ENCODE data around the gene ADAMTS14. TPM values are rescaled to one million over a fixed set of nuclear protein-coding genes. Genes with fewer than 3 reads are reported as not detected.

Gene ADAMTS14
- total RNA-seq, 1 experiment from 2014 or later, result not detected

DNA sequence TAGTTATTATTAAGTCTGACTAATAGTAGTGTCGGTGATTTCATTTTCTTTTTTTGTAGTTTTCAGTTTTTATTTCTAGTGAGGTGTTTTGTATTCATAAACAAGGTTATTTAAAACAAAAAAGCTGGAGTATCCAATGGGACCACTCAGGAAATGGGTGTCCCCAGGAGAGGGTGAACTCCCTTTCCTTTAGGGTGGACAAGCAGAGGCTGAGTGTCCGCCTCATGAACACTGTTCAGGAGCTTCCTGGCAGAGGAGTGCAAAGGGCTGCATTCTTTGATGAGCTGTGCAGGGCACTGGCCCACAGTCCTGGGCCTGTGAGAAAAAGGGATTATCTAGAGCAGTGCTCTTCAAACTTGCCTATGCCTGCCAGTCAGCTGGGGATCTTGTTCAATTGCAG lies 56.0 kb downstream of the ADAMTS14 start:
- DNase-seq (ENCODE audit: low spot score), result no peak

GRCh38 chr10:70729763-70730357 lies 57.6 kb downstream of the ADAMTS14 start:
- DNase-seq (ENCODE audit: low spot score), result no peak

GRCh38 chr10:70730955-70731354 lies 58.6 kb downstream of the ADAMTS14 start:
- DNase-seq (ENCODE audit: low spot score), result no peak

- no peak for DNase-seq (ENCODE audit: low spot score)
Observed at GRCh38 chr10:70732569-70732968, 60.3 kb downstream of the ADAMTS14 start.

- DNase-seq (ENCODE audit: low spot score), result no peak
Observed at GRCh38 chr10:70733051-70733450, 60.7 kb downstream of the ADAMTS14 start.

DNA sequence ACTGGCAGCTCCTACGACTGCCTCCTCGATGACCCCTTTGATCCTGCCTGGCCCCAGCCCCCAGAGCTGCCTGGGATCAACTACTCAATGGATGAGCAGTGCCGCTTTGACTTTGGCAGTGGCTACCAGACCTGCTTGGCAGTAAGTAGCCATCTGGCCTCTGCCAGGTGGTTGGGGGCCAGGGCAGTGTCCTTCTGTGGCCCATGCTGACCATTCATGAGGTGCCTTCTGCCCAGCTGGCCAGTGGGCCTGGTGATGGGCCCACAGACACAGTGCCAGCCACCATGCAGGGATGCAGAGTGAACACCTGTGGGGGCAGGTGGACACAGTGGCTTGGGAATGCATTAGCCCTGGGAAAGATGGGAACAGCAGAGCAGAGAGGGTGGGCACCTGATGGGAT lies 62.9 kb downstream of the ADAMTS14 start:
- DNase-seq (ENCODE audit: low spot score), result no peak

- DNase-seq (ENCODE audit: low spot score), result no peak
Observed at GRCh38 chr10:70736525-70736924, 64.2 kb downstream of the ADAMTS14 start.

DNA sequence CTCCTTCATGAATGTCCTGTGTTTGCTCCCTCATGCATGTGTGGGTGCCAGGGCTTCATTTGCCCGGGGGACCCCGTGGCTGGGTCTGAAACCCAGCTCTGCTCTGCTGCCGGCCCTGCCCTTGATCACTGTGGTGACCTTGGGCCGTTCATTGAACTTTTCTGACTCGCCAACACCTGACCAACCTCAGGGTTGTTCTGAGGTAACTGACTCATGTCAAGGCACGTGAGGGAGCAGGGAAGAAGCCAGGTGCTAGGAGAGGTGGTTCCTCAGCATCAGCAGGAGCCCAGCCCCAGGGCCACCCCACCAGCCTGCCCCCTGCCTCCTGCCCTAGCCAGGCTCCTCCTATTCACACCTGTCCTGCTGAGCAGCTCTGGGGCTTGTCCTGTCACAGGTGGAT lies 64.9 kb downstream of the ADAMTS14 start:
- DNase-seq (ENCODE audit: low spot score), result no peak

GRCh38 chr10:70738006-70738760 lies 65.9 kb downstream of the ADAMTS14 start:
- no peak for DNase-seq (ENCODE audit: low spot score)

DNA sequence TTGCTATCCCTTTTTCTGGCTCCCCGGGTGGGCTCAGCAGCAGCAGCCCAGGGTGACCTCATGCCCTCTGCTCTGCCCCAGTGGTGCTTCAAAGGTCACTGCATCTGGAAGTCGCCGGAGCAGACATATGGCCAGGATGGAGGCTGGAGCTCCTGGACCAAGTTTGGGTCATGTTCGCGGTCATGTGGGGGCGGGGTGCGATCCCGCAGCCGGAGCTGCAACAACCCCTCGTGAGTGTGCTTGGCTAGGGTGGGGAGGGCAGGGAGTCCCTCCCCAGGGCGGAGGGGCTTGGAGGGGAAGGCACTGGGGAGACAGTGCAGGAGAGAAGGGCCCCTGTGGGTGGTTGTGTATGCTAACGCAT lies 66.4 kb downstream of the ADAMTS14 start:
- DNase-seq (ENCODE audit: low spot score), result no peak

GRCh38 chr10:70740406-70741288 lies 68.3 kb downstream of the ADAMTS14 start:
- no peak for DNase-seq (ENCODE audit: low spot score)

GRCh38 chr10:70742537-70743429 lies 70.5 kb downstream of the ADAMTS14 start:
- DNase-seq (ENCODE audit: low spot score), result peak; percentile 16

DNA sequence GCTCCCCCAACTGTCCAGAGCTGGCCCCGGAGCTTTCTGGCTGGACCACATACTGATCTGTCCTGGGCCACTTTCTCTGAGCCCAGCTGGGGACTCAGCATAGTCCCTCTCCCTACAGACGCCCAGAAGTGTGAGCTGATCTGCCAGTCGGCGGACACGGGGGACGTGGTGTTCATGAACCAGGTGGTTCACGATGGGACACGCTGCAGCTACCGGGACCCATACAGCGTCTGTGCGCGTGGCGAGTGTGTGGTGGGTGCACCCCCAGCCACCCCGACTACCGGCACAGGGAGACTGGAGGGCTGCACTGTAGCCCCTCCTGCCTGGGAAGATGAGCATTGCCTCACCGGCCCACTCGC lies 71.1 kb downstream of the ADAMTS14 start:
- DNase-seq (ENCODE audit: low spot score), result no peak

DNA sequence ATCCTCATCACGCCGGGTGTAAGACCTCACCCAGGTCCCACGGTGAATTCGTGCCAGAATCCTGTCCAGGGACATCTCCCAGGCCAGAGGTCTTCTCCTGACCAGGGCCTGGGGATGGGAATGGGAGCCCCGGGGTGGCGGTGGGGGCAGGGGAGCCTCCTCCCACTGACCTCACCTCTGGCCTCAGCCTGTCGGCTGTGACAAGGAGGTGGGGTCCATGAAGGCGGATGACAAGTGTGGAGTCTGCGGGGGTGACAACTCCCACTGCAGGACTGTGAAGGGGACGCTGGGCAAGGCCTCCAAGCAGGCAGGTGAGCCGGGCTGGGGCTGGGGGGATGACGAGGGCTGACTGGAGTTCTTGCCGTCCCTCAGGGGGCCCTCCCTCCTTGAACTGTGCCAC lies 71.6 kb downstream of the ADAMTS14 start:
- no peak for DNase-seq (ENCODE audit: low spot score)

GRCh38 chr10:70744617-70745143 lies 72.4 kb downstream of the ADAMTS14 start:
- no peak for DNase-seq (ENCODE audit: low spot score)

GRCh38 chr10:70745555-70745954 lies 73.2 kb downstream of the ADAMTS14 start:
- no peak for DNase-seq (ENCODE audit: low spot score)

- no peak for DNase-seq (ENCODE audit: low spot score)
Observed at GRCh38 chr10:70747192-70747965, 75.1 kb downstream of the ADAMTS14 start.

DNA sequence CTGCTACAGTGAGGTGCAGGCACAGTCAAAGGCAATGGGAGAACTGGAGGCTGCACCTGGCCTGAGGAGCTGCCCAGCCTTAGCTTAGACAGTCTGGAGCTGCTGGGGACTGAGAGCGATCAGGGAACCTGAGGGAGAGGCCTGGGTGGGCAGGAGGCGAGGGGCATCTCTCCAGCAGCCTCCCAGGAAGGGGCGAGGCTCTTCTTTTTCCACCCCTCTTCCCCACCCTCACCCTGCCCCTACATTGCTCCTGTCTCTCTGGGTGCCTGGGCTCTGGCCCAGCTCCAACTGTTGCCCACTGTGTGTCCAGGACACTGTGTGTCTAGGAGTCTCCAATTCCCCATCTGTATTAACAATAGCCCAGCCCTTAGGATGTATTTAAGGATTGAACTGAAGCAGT lies 76.0 kb downstream of the ADAMTS14 start:
- DNase-seq (ENCODE audit: low spot score), result no peak

DNA sequence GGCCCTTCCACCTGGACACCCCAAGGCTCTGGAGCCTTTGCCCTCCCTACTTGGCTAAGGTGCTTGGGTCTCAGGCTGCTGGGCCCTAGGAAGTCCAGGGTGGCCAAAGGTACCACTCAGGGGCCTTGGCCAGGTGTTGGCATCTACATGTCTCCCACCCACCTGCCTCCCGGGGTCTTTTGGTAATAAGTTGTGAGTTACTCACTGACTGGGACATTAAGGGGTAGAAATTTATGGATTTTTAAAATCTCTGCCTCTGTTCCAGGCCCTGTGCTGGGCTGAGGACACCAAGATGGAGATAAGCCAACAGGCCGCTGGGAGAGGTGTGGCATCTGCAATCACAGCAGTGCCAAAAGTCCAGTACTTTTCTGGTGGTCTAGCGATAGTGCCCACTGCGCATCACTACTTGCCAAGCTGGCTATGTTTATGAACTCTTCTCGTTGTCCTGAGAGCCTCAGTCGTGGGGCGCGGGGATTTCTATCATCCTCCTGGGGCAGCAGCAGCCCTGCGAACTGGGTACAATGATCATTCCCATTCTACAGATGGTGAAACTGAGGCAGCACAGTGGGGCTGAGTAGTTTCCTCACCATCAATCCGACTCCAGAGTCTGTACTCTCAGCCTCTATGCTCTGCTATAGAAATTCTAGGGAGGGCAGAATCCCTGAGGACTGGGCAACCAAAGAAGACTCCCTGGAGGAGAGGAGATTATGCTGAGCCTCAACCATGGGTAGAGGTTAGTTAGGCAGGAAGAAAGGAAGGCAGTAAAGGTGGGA lies 76.7 kb downstream of the ADAMTS14 start:
- DNase-seq (ENCODE audit: low spot score), result no peak

DNA sequence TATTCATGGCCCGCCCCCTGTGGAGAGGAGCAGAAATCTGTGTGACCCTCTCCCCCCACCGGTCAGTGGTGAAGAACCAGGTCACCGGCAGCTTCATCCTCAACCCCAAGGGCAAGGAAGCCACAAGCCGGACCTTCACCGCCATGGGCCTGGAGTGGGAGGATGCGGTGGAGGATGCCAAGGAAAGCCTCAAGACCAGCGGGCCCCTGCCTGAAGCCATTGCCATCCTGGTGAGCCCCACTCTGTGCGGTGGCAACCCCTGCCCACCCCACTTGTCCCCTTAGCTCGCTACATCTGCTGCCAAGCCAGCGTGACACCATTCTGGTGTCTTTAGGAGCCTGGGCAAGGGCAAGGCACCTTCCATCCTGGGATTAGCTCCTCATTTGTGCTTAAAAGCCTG lies 77.5 kb downstream of the ADAMTS14 start:
- DNase-seq (ENCODE audit: low spot score), result no peak

Data from A172 (cell line).